ENCODE measurements around the gene HMG20B.

DNA sequence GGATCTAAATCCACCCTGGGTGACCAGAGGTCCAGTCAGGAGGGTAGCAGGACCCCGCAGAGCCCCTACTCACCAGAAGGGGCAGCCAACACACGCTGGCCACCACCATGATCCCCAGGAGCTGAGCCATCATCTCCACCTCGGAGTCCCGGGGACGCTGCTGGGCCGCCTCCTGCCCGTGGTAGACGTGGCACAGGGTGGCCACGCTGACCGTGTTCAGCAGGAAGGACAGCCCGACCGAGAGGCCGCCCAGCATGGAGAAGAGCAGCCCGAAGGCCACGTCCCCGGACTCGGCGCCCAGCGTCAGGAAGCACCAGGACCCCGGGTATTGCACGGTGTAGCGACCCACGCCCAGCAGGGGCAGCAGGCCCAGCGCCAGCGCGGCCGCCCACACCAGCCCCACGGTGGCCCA, 27.0 kb downstream of the HMG20B start:
- TF ChIP-seq GATA2 (CRISPR knock-in tag; IDR thresholded peaks at IDR 0.05) (no peak), GABPA (IDR thresholded peaks at IDR 0.05; ENCODE audit: low read depth) (no peak), FOXJ3 (CRISPR knock-in tag; IDR thresholded peaks at IDR 0.05) (no peak), NRF1 (IDR thresholded peaks at IDR 0.05; ENCODE audit: low read depth, low read length) (no peak), ELF1 (IDR thresholded peaks at IDR 0.05) (no peak), RFX5 (IDR thresholded peaks at IDR 0.05; ENCODE audit: low read length) (no peak), TAF1 (IDR thresholded peaks at IDR 0.05; ENCODE audit: borderline replicate concordance, low read depth, low read length) (no peak), NFIC (IDR thresholded peaks at IDR 0.05; ENCODE audit: borderline replicate concordance) (no peak)
- TF ChIP-seq, protein P1, sequence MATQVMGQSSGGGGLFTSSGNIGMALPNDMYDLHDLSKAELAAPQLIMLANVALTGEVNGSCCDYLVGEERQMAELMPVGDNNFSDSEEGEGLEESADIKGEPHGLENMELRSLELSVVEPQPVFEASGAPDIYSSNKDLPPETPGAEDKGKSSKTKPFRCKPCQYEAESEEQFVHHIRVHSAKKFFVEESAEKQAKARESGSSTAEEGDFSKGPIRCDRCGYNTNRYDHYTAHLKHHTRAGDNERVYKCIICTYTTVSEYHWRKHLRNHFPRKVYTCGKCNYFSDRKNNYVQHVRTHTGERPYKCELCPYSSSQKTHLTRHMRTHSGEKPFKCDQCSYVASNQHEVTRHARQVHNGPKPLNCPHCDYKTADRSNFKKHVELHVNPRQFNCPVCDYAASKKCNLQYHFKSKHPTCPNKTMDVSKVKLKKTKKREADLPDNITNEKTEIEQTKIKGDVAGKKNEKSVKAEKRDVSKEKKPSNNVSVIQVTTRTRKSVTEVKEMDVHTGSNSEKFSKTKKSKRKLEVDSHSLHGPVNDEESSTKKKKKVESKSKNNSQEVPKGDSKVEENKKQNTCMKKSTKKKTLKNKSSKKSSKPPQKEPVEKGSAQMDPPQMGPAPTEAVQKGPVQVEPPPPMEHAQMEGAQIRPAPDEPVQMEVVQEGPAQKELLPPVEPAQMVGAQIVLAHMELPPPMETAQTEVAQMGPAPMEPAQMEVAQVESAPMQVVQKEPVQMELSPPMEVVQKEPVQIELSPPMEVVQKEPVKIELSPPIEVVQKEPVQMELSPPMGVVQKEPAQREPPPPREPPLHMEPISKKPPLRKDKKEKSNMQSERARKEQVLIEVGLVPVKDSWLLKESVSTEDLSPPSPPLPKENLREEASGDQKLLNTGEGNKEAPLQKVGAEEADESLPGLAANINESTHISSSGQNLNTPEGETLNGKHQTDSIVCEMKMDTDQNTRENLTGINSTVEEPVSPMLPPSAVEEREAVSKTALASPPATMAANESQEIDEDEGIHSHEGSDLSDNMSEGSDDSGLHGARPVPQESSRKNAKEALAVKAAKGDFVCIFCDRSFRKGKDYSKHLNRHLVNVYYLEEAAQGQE (IDR thresholded peaks at IDR 0.05; ENCODE audit: low read depth, low read length): no peak
- TF ChIP-seq, protein P2, sequence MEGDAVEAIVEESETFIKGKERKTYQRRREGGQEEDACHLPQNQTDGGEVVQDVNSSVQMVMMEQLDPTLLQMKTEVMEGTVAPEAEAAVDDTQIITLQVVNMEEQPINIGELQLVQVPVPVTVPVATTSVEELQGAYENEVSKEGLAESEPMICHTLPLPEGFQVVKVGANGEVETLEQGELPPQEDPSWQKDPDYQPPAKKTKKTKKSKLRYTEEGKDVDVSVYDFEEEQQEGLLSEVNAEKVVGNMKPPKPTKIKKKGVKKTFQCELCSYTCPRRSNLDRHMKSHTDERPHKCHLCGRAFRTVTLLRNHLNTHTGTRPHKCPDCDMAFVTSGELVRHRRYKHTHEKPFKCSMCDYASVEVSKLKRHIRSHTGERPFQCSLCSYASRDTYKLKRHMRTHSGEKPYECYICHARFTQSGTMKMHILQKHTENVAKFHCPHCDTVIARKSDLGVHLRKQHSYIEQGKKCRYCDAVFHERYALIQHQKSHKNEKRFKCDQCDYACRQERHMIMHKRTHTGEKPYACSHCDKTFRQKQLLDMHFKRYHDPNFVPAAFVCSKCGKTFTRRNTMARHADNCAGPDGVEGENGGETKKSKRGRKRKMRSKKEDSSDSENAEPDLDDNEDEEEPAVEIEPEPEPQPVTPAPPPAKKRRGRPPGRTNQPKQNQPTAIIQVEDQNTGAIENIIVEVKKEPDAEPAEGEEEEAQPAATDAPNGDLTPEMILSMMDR (IDR thresholded peaks at IDR 0.05): peak; percentile 33
